HG03108 (cell line): ENCODE measurements around the gene CLEC2D.
"Not testable (repeated sequence)": the region's sequence is repeated elsewhere in the genome, so short reads cannot be mapped to it uniquely, and the experiment has no call there.

Experiments used
- ATAC-seq: cut with Tn5 transposase; IDR thresholded peaks from one replicate; pipeline ENCODE4 v1.9.1; 2021; ENCODE audit warnings: moderate library complexity; ENCODE audit not compliant: unreplicated experiment

Gene CLEC2D

GRCh38 chr12:9725213-9725870 is 55.8 kb downstream of the CLEC2D start:
- ATAC-seq = no peak

GRCh38 chr12:9727813-9728212 is 58.3 kb downstream of the CLEC2D start:
- ATAC-seq = no peak

GRCh38 chr12:9729082-9729481 is 59.6 kb downstream of the CLEC2D start:
- ATAC-seq = no peak

- no peak for ATAC-seq
Observed at GRCh38 chr12:9730011-9730410, 60.5 kb downstream of the CLEC2D start.

GRCh38 chr12:9730591-9730990 is 61.1 kb downstream of the CLEC2D start:
- no peak for ATAC-seq

- no peak for ATAC-seq
Observed at GRCh38 chr12:9731393-9731792, 61.9 kb downstream of the CLEC2D start.

GRCh38 chr12:9731797-9732196 is 62.3 kb downstream of the CLEC2D start:
- peak; percentile 29 for ATAC-seq

- ATAC-seq = peak; percentile 39
Observed at GRCh38 chr12:9732921-9733461, 63.5 kb downstream of the CLEC2D start, which contains the start of gene CLECL1. TSS of gene CLECL1 (minus strand) at chr12:9733097.

- ATAC-seq = no peak
Observed at GRCh38 chr12:9735601-9736000, 66.1 kb downstream of the CLEC2D start.

- no peak for ATAC-seq
Observed at GRCh38 chr12:9736936-9737705, 67.6 kb downstream of the CLEC2D start.

GRCh38 chr12:9738905-9739304 is 69.4 kb downstream of the CLEC2D start:
- not testable (repeated sequence) for ATAC-seq

GRCh38 chr12:9739404-9740105 is 70.0 kb downstream of the CLEC2D start:
- ATAC-seq = not testable (repeated sequence)

- no peak for ATAC-seq
Observed at GRCh38 chr12:9740106-9740750, 70.7 kb downstream of the CLEC2D start.

- peak; percentile 71 for ATAC-seq
Observed at GRCh38 chr12:9741726-9742125, 72.2 kb downstream of the CLEC2D start.

GRCh38 chr12:9742661-9743060 is 73.1 kb downstream of the CLEC2D start:
- ATAC-seq = no peak

GRCh38 chr12:9745199-9745598 is 75.7 kb downstream of the CLEC2D start:
- no peak for ATAC-seq
